HFFc6 (cell line): Measurements from ENCODE around the gene SPOPL. TPM values are rescaled to one million over a fixed set of nuclear protein-coding genes. Genes with fewer than 3 reads are reported as not detected.

Experiments used
- DNase-seq: peaks from one replicate; pipeline ENCODE4 v3.0.0-alpha.2; 2018
- H3K27ac Mint-ChIP-seq: 2 replicates; pipeline ENCODE4 v1.8.0; 2020; ENCODE audit warnings: mild to moderate bottlenecking, mixed read lengths
- H3K27me3 Mint-ChIP-seq: 2 replicates; pipeline ENCODE4 v1.8.0; 2021; ENCODE audit warnings: mild to moderate bottlenecking, moderate library complexity, mixed read lengths; ENCODE audit not compliant: insufficient read depth
- H3K36me3 Mint-ChIP-seq: 2 replicates; pipeline ENCODE4 v1.8.0; 2021; ENCODE audit warnings: low read depth, mixed read lengths
- H3K4me1 Mint-ChIP-seq: 2 replicates; pipeline ENCODE4 v1.8.0; 2020; ENCODE audit warnings: low read depth, mixed read lengths
- H3K4me3 Mint-ChIP-seq: 2 replicates; pipeline ENCODE4 v1.8.0; 2020; ENCODE audit warnings: mild to moderate bottlenecking, moderate library complexity, mixed read lengths
- H3K9me3 Mint-ChIP-seq: 2 replicates; pipeline ENCODE4 v1.8.0; 2020; ENCODE audit warnings: mild to moderate bottlenecking, mixed read lengths
- total RNA-seq, 6 experiments: library from RNA; stranded (reverse); fragmentation: NEBNext Ultra II Directional; extraction: Animal tissue kit (Norgen Biotek cat#: 25700); gene quantifications; 2 replicates in 1 of 6; 3 replicates in 5 of 6; pipeline ENCODE4 v1.2.3, GENCODE V29; 2021
- TF ChIP-seq, protein P1 (sequence below): fragments of 200-600 bp; sonication (generic); IDR thresholded peaks from 2 replicates; pipeline ENCODE4 v1.5.0; 2021; ENCODE audit warnings: antibody characterized with exemption, mild to moderate bottlenecking

SPOPL gene
- total RNA-seq, 6 experiments from 2014 or later: 9.5 to 13.6 (median 12.3) TPM

- TF ChIP-seq, protein P1, sequence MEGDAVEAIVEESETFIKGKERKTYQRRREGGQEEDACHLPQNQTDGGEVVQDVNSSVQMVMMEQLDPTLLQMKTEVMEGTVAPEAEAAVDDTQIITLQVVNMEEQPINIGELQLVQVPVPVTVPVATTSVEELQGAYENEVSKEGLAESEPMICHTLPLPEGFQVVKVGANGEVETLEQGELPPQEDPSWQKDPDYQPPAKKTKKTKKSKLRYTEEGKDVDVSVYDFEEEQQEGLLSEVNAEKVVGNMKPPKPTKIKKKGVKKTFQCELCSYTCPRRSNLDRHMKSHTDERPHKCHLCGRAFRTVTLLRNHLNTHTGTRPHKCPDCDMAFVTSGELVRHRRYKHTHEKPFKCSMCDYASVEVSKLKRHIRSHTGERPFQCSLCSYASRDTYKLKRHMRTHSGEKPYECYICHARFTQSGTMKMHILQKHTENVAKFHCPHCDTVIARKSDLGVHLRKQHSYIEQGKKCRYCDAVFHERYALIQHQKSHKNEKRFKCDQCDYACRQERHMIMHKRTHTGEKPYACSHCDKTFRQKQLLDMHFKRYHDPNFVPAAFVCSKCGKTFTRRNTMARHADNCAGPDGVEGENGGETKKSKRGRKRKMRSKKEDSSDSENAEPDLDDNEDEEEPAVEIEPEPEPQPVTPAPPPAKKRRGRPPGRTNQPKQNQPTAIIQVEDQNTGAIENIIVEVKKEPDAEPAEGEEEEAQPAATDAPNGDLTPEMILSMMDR: no peak
- Mint-ChIP-seq H3K27ac (no peak overlapping the region), H3K27me3 (peaks cover 4% of the 10 kb centered on the region; the same call in 1 of the 2 replicates), H3K36me3 (no peaks in the 10 kb centered on the region), H3K4me1 (peaks cover 10% of the 10 kb centered on the region), H3K9me3 (no peaks in the 10 kb centered on the region), H3K4me3 (no peak overlapping the region)
- DNase-seq: no peak
These were observed 115.5 kb downstream of the SPOPL start for GRCh38 chr2:138617026-138617425.

DNA sequence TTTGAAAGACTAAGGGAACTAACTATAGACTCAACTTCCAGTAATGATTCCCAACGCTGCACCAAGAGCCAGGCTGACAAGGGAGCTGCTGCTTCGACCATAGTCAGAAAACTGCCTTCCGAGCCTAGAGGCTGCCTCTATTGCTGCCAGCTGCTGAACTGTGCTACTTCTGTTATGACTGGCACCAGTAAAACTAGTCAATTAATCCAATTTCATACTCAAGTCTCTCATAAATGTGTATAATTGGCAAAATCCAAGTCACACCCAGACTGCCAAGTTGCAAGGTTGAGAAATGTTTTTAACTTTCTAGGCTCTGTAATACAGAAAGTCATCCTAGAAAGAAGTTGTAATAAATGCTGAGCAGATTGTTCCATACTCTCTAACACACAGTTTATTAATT lies 117.4 kb downstream of the SPOPL start:
- TF ChIP-seq, protein P1: no peak
- Mint-ChIP-seq H3K36me3 (no peaks in the 10 kb centered on the region), H3K4me3 (no peak overlapping the region), H3K27ac (no peak overlapping the region), H3K27me3 (peaks cover 7% of the 10 kb centered on the region; the same call in 1 of the 2 replicates), H3K4me1 (peaks cover 10% of the 10 kb centered on the region), H3K9me3 (no peaks in the 10 kb centered on the region)
- DNase-seq: no peak

DNA sequence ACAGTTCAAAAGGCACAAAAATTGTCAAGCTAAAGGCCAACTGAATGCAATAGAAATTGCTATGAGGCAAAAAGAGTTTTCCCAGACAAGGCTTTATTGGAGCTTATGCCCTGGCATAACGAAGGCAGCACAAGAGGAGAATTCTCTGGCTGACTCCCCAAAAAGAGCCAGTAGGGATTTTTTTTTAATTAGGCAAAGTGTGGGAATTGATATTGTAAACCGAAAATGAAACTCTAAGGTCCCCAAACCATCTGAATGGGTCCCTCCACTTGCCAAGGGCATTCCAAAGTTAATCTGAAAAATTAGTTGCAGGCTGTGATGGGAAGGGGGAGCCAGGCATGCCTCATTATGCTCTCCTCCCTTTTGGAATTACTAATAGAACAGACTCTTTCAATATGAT lies 118.9 kb downstream of the SPOPL start:
- H3K27me3 Mint-ChIP-seq: peaks cover 7% of the 10 kb centered on the region; the same call in 1 of the 2 replicates
- H3K27ac Mint-ChIP-seq: no peak overlapping the region
- TF ChIP-seq, protein P1: no peak
- H3K4me1 Mint-ChIP-seq: peaks cover 2% of the 10 kb centered on the region
- no peaks in the 10 kb centered on the region for H3K36me3 Mint-ChIP-seq
- no peak overlapping the region for H3K4me3 Mint-ChIP-seq
- DNase-seq: no peak
- no peaks in the 10 kb centered on the region for H3K9me3 Mint-ChIP-seq

- no peaks in the 10 kb centered on the region for H3K36me3 Mint-ChIP-seq
- H3K9me3 Mint-ChIP-seq: no peaks in the 10 kb centered on the region
- peaks cover 7% of the 10 kb centered on the region; the same call in 1 of the 2 replicates for H3K27me3 Mint-ChIP-seq
- no peak for DNase-seq
- TF ChIP-seq, protein P1: no peak
- H3K27ac Mint-ChIP-seq: no peak overlapping the region
- no peak overlapping the region for H3K4me3 Mint-ChIP-seq
- no peaks in the 10 kb centered on the region for H3K4me1 Mint-ChIP-seq
These were observed 119.6 kb downstream of the SPOPL start for GRCh38 chr2:138621139-138621538.

DNA sequence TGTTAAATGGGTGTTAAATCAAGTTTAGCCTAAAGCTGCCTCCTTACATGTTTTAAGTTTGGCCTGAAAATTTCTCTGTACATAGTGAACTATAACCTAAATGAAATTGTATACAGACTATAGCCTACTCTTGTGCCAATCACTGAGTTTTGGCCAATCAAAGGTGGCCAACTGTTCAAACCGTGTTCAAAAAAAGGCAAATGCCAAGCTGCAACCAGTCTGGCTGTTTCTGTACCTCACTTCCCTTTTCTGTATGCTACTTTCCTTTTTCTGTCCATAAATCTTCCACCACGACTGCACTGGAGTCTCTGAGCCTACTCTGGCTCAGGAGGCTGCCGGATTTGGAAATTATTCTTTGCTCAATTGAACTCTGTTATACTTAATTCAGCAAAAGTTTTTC lies 121.0 kb downstream of the SPOPL start:
- no peaks in the 10 kb centered on the region for H3K4me1 Mint-ChIP-seq
- peaks cover 5% of the 10 kb centered on the region; the same call in 1 of the 2 replicates for H3K27me3 Mint-ChIP-seq
- TF ChIP-seq, protein P1: no peak
- H3K4me3 Mint-ChIP-seq: no peak overlapping the region
- DNase-seq: no peak
- H3K36me3 Mint-ChIP-seq: no peaks in the 10 kb centered on the region
- no peak overlapping the region for H3K27ac Mint-ChIP-seq
- no peaks in the 10 kb centered on the region for H3K9me3 Mint-ChIP-seq
